H1 (cell line): ENCODE measurements around the gene ZFAND2B. TPM values are rescaled to one million over a fixed set of nuclear protein-coding genes. Genes with fewer than 3 reads are reported as not detected.

Source experiments
- CTCF ChIA-PET: fragments of 300-600 bp; sonication (Branson Sonifier 250); formaldehyde crosslinking; loops from one replicate; lab custom pipeline; 2021; ENCODE audit not compliant: partially characterized antibody; lab: Charles Lee
- POLR2A ChIA-PET: fragments of 300-600 bp; sonication (Branson Sonifier 250); formaldehyde crosslinking; loops from one replicate; lab custom pipeline; 2021; ENCODE audit warnings: inconsistent platforms; ENCODE audit not compliant: partially characterized antibody; lab: Charles Lee
- DNase-seq, 2 experiments: peaks; one replicate each; pipeline versions ENCODE4 v3.0.0 to v3.0.0-alpha.2; 2010 to 2022; ENCODE audit warnings: low spot score in 2 of 2, low read depth in 1 of 2, mixed read lengths in 1 of 2
- FAIRE-seq: peaks from 2 replicates; lab custom pipeline; 2011; peaks lifted over from hg19 to GRCh38; lab: Jason Lieb, UNC
- H2AFZ ChIP-seq: 2 replicates; pipeline ENCODE4 v1.8.1; 2012; ENCODE audit warnings: low read length, inconsistent platforms
- H2AK5ac ChIP-seq: 2 replicates; pipeline ENCODE4 v1.6.1; 2013; ENCODE audit warnings: low read depth, low read length
- H2BK120ac ChIP-seq: replicated peaks from 2 replicates; pipeline ENCODE3; 2013; ENCODE audit warnings: low read depth, low read length, inconsistent platforms
- H2BK12ac ChIP-seq: 2 replicates; pipeline ENCODE4 v1.6.1; 2013; ENCODE audit warnings: low read depth, low read length
- H2BK15ac ChIP-seq: 2 replicates; pipeline ENCODE4 v1.6.1; 2013; ENCODE audit warnings: low read length
- H2BK20ac ChIP-seq: 2 replicates; pipeline ENCODE4 v1.6.1; 2013; ENCODE audit warnings: low read length
- H2BK5ac ChIP-seq: 2 replicates; pipeline ENCODE4 v1.6.1; 2013; ENCODE audit warnings: low read depth, low read length
- H3K14ac ChIP-seq: 2 replicates; pipeline ENCODE4 v1.6.1; 2013; ENCODE audit warnings: inconsistent platforms; ENCODE audit not compliant: insufficient read length
- H3K18ac ChIP-seq: 2 replicates; pipeline ENCODE4 v1.6.1; 2013; ENCODE audit warnings: low read length; ENCODE audit errors: extremely low read depth
- H3K23ac ChIP-seq: 2 replicates; pipeline ENCODE4 v1.6.1; 2013; ENCODE audit warnings: inconsistent platforms; ENCODE audit not compliant: insufficient read length
- H3K23me2 ChIP-seq: 2 replicates; pipeline ENCODE4 v1.6.1; 2013; ENCODE audit warnings: low read depth, low read length
- H3K27ac ChIP-seq: 2 replicates; pipeline ENCODE4 v1.6.1; 2011; ENCODE audit warnings: low read depth, low read length, inconsistent platforms
- H3K27me3 ChIP-seq, 4 experiments: replicated peaks in 1 of 4; 1 replicate in 1 of 4; 2 replicates in 3 of 4; pipeline versions ENCODE4 v1.6.1 to v1.8.1; 2011 to 2013; ENCODE audit warnings: low read length in 3 of 4, mild to moderate bottlenecking in 3 of 4, inconsistent platforms in 2 of 4, mixed read lengths in 2 of 4, moderate library complexity in 1 of 4; ENCODE audit not compliant: control insufficient read depth in 3 of 4, insufficient read depth in 3 of 4; ENCODE audit errors: extremely low read depth in 1 of 4
- H3K36me3 ChIP-seq, 4 experiments: 2 replicates each; pipeline versions ENCODE4 v1.6.1 to v1.8.1; 2011 to 2013; ENCODE audit warnings: mild to moderate bottlenecking in 4 of 4, low read length in 3 of 4, moderate library complexity in 2 of 4, control low read depth in 1 of 4, inconsistent platforms in 1 of 4; ENCODE audit not compliant: insufficient read depth in 4 of 4, control insufficient read depth in 2 of 4
- H3K4ac ChIP-seq: replicated peaks from 2 replicates; pipeline ENCODE3; 2013; ENCODE audit warnings: low read length, low read depth, mixed read lengths, inconsistent platforms; ENCODE audit not compliant: insufficient read length
- H3K4me1 ChIP-seq, 4 experiments: replicated peaks in 1 of 4; 1 replicate in 1 of 4; 2 replicates in 3 of 4; pipeline versions ENCODE4 v1.6.1 to v1.8.1; 2011 to 2013; ENCODE audit warnings: low read length in 3 of 4, inconsistent platforms in 2 of 4, mixed read lengths in 1 of 4; ENCODE audit not compliant: insufficient read depth in 4 of 4, control insufficient read depth in 3 of 4
- H3K4me2 ChIP-seq, 2 experiments: 2 replicates each; pipeline versions ENCODE4 v1.6.1 to v1.8.1; 2011 to 2013; ENCODE audit warnings: low read depth in 2 of 2, low read length in 2 of 2, control low read depth in 1 of 2, inconsistent platforms in 1 of 2, mild to moderate bottlenecking in 1 of 2; ENCODE audit not compliant: insufficient read depth in 1 of 2
- H3K4me3 ChIP-seq, 4 experiments: fragments of 200-600, 300-600 bp in 1 of 4; sonication (generic), shearing (Covaris generic), sonication (Bioruptor Twin) in 1 of 4; 2 replicates each; pipeline versions ENCODE4 v1.5.1 to v1.8.1; 2011 to 2016; ENCODE audit warnings: low read length in 4 of 4, low read depth in 3 of 4, control low read depth in 2 of 4, inconsistent platforms in 2 of 4, mild to moderate bottlenecking in 2 of 4, mixed read lengths in 1 of 4, moderate library complexity in 1 of 4; ENCODE audit not compliant: insufficient read depth in 2 of 4; ENCODE audit errors: extremely low read depth in 1 of 4
- H3K56ac ChIP-seq: replicated peaks from 2 replicates; pipeline ENCODE3; 2013; ENCODE audit warnings: low read depth, mild to moderate bottlenecking, mixed read lengths, low read length, inconsistent platforms; ENCODE audit not compliant: insufficient read length
- H3K79me1 ChIP-seq: 2 replicates; pipeline ENCODE4 v1.6.1; 2013; ENCODE audit warnings: low read depth, low read length, control low read depth
- H3K79me2 ChIP-seq, 2 experiments: 2 replicates each; pipeline versions ENCODE4 v1.6.1 to v1.8.1; 2012 to 2013; ENCODE audit warnings: low read length in 2 of 2, mild to moderate bottlenecking in 2 of 2, inconsistent platforms in 1 of 2; ENCODE audit not compliant: insufficient read depth in 2 of 2, control insufficient read depth in 1 of 2
- H3K9ac ChIP-seq, 4 experiments: replicated peaks in 1 of 4; 1 replicate in 1 of 4; 2 replicates in 3 of 4; pipeline versions ENCODE4 v1.6.1 to v1.8.1; 2011 to 2013; ENCODE audit warnings: low read depth in 3 of 4, low read length in 3 of 4, control low read depth in 2 of 4, mild to moderate bottlenecking in 2 of 4, moderate library complexity in 2 of 4, inconsistent platforms in 1 of 4; ENCODE audit errors: extremely low read depth in 1 of 4
- H3K9me3 ChIP-seq, 2 experiments: 2 replicates each; pipeline versions ENCODE4 v1.6.1 to v1.8.1; 2012 to 2013; ENCODE audit warnings: mild to moderate bottlenecking in 2 of 2, moderate library complexity in 2 of 2, control low read depth in 1 of 2, inconsistent platforms in 1 of 2, low read depth in 1 of 2, low read length in 1 of 2, mixed read lengths in 1 of 2; ENCODE audit not compliant: insufficient read depth in 2 of 2
- H4K20me1 ChIP-seq, 2 experiments: replicated peaks in 1 of 2; 2 replicates each; pipeline versions ENCODE3 to v1.8.1; 2011 to 2013; ENCODE audit warnings: inconsistent platforms in 2 of 2, low read length in 2 of 2, mild to moderate bottlenecking in 1 of 2; ENCODE audit not compliant: insufficient read depth in 2 of 2, control insufficient read depth in 1 of 2
- H4K5ac ChIP-seq: 2 replicates; pipeline ENCODE4 v1.6.1; 2013; ENCODE audit warnings: low read length, low read depth, mixed read lengths, inconsistent platforms; ENCODE audit not compliant: insufficient read length
- H4K8ac ChIP-seq: 2 replicates; pipeline ENCODE4 v1.8.0; 2013; ENCODE audit warnings: mild to moderate bottlenecking, moderate library complexity, low read length, inconsistent platforms; ENCODE audit not compliant: insufficient read depth; ENCODE audit errors: extremely low read depth
- H4K91ac ChIP-seq: replicated peaks from 2 replicates; pipeline ENCODE3; 2013; ENCODE audit warnings: low read length, mixed read lengths, inconsistent platforms; ENCODE audit not compliant: insufficient read length
- CREB1 ChIP-seq: IDR thresholded peaks from 2 replicates; pipeline ENCODE4 v1.6.1; 2012; ENCODE audit warnings: inconsistent platforms
- JUND ChIP-seq: IDR thresholded peaks from 2 replicates; pipeline ENCODE4 v1.6.1; 2011; ENCODE audit warnings: mild to moderate bottlenecking, improper control_type of control experiment, low read length
- SIRT6 ChIP-seq: IDR thresholded peaks from one replicate; pipeline ENCODE4 v1.7.1; 2012; ENCODE audit warnings: low read length, inconsistent platforms
- TAF1 ChIP-seq: IDR thresholded peaks from 2 replicates; pipeline ENCODE4 v1.6.1; 2011; ENCODE audit warnings: mild to moderate bottlenecking, low read depth, low read length
- WGBS, 2 experiments: shearing (Covaris generic) in 1 of 2; methylation state at CpG; one replicate each; pipeline versions ENCODE4 v1.1.6 to v1.1.7; 2013 to 2015; ENCODE audit warnings: low lambda C conversion rate in 2 of 2, mixed read lengths in 2 of 2, inconsistent platforms in 1 of 2, low coverage in 1 of 2, missing lambda C conversion rate in 1 of 2; ENCODE audit not compliant: insufficient replicate concordance in 2 of 2, insufficient coverage in 1 of 2, insufficient read length in 1 of 2; ENCODE audit errors: extremely low coverage in 1 of 2, missing lambda C conversion rate in 1 of 2; 5-methylcytosine and 5-hydroxymethylcytosine counted together
- long read RNA-seq, 2 experiments: library from RNA in 1 of 2; library from capped mRNA in 1 of 2; stranded (forward); transcript quantifications; one replicate each; pipeline ENCODE4 v2.0.0, GENCODE V29; 2021; ENCODE audit warnings: inconsistent platforms in 1 of 2
- polyA minus RNA-seq, 3 experiments: library from RNA; depleted of rRNA, polyadenylated mRNA; stranded (reverse); fragments of >200 nt; gene quantifications; 1 replicate in 2 of 3; 2 replicates in 1 of 3; pipeline ENCODE4 v1.2.3, GENCODE V29; 2011
- polyA plus RNA-seq, 7 experiments: library from polyadenylated mRNA; depleted of rRNA in 3 of 7; stranded (reverse) in 5 of 7; unstranded in 2 of 7; fragments of >200 nt in 5 of 7; fragments of 200-250 nt in 2 of 7; gene quantifications; 1 replicate in 5 of 7; 2 replicates in 1 of 7; 4 replicates in 1 of 7; pipeline versions ENCODE4 v1.2.1 to v1.2.3, GENCODE V29; 2011 to 2013; ENCODE audit warnings: missing spikeins in 2 of 7, mixed read lengths in 2 of 7
- total RNA-seq: library from RNA; stranded (reverse); fragmentation: NEBNext Ultra II Directional; extraction: Animal tissue kit (Norgen Biotek cat#: 25700); gene quantifications from 2 replicates; pipeline ENCODE4 v1.2.1, GENCODE V29; 2021

Gene ZFAND2B, protein sequence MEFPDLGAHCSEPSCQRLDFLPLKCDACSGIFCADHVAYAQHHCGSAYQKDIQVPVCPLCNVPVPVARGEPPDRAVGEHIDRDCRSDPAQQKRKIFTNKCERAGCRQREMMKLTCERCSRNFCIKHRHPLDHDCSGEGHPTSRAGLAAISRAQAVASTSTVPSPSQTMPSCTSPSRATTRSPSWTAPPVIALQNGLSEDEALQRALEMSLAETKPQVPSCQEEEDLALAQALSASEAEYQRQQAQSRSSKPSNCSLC
- total RNA-seq (16.0 and 16.6 TPM in 2 replicates), polyA plus RNA-seq (2011; rRNA removed) (17.9 and 20.2 TPM in 2 replicates), polyA minus RNA-seq (2011; rRNA and poly(A)+ RNA removed) (13.1 and 17.2 TPM in 2 replicates)
- polyA plus RNA-seq (2011; cell fraction: cytosol; rRNA removed), result 18.0 TPM
- 33.8 TPM for polyA plus RNA-seq (2011; cell fraction: nucleus; rRNA removed)
- 7.8 to 14.5 TPM (median 12.7 TPM) in 4 replicates for polyA plus RNA-seq (2012, experiment 1 of 2)
- 15.2 TPM for polyA plus RNA-seq (2012, experiment 2 of 2)
- 12.0 TPM for polyA plus RNA-seq (2013, experiment 1 of 2)
- 11.6 TPM for polyA plus RNA-seq (2013, experiment 2 of 2)
- polyA minus RNA-seq (2011; cell fraction: cytosol; rRNA and poly(A)+ RNA removed), result 6.4 TPM
- polyA minus RNA-seq (2011; cell fraction: nucleus; rRNA and poly(A)+ RNA removed), result 10.4 TPM
- long read RNA-seq, experiment 1, partial matches to known transcripts, result 1 of 8 reads
- long read RNA-seq, experiment 1, other reads (novel, unspliced or antisense), result 0 of 8 reads
- long read RNA-seq, experiment 2, transcript ZFAND2B-212 (10 exons, 1,199 nt), result major isoform, 5 of 9 reads
- long read RNA-seq, experiment 2, partial matches to known transcripts, result 1 of 9 reads
- long read RNA-seq, experiment 2, other reads (novel, unspliced or antisense), result 0 of 9 reads

DNA sequence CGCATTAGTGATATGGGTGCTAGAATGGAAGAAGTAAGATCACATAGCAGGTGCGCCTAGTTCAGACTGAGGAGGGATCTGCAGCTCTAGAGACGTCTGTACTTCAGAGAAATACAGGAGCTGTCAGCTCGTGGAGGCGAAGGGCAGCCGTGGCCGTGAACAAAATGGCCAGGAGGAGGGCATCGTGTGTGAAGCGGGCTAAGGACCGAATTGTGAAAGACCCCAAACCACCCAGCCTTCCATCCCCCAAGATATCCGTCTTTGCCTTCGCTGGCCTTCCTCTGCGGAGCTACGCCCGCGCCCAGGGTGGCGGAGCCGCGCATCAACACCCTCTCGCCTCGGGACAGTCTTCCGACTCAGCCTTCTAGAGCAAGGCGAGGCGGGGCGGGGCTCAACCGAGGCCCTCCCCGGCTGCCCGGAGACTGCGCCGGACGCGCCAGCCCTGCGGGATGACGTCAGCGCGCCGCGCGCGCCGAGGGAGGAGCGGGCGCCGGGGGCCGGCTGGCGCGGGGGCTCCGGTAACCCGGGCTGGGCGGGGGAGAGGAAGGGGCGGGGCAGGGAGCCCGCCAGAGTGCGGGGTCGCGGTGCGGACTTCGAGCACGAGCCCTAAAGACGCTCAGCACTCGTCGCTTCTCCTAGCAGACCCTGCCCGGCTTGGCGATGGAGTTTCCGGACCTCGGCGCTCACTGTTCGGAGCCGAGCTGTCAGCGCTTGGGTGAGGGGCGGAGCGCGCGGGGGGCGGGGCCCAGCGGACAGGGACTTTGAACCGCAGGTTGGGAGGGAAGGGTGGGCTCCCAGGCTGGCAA is at the start of gene ZFAND2B:
TSS of gene ZFAND2B (plus strand) at position 455 of the 806 bp plus-strand sequence. CDS start at position 661, 206 bp downstream.
- Histone ChIP-seq H3K56ac (no peak within 1 kb of the TSS), H3K4ac (peak within 1 kb of the TSS; percentile 0), H2BK15ac (0 out of 2 replicates have a peak within 1 kb of the TSS, but pooled peaks have one; percentile 53), H3K9me3 (no peaks in the 10 kb centered on the region; a peak in 1 of 4 replicates), H3K27me3 (no peaks in the 10 kb centered on the region), H2AFZ (peak within 1 kb of the TSS; percentile 92), H3K36me3 (peaks cover 0 to 20% (median 8%) of the 10 kb centered on the region in 4 experiments; a peak in 5 of 8 replicates), H3K27ac (peak within 1 kb of the TSS; percentile 28), H3K79me1 (no peaks in the 10 kb centered on the region), H3K23me2 (peaks cover 10% of the 10 kb centered on the region), H4K20me1 (peaks cover 0 to 2% of the 10 kb centered on the region in 2 experiments), H4K91ac (no peak within 1 kb of the TSS), H3K4me3 (peak within 1 kb of the TSS; percentile 70 to 80 (median 73)), H3K4me2 (peak within 1 kb of the TSS; percentile 94 to 100), H3K4me1 (peaks cover 0 to 6% (median 3%) of the 10 kb centered on the region in 4 experiments; a peak in 5 of 7 replicates), H4K8ac (peak within 1 kb of the TSS; percentile 81), H2BK5ac (peak within 1 kb of the TSS; percentile 82; the same call in 1 of the 2 replicates), H3K23ac (no peak within 1 kb of the TSS), H2BK12ac (peak within 1 kb of the TSS; percentile 39; the same call in 1 of the 2 replicates), H3K9ac (peak within 1 kb of the TSS in 3 of 4 experiments; percentile 58 to 84 (median 63); a peak in 6 of 7 replicates), H2BK120ac (no peak within 1 kb of the TSS), H2AK5ac (peak within 1 kb of the TSS; percentile 71; the same call in 1 of the 2 replicates), H3K18ac (peak within 1 kb of the TSS; percentile 93), H3K79me2 (no peaks in the 10 kb centered on the region), H2BK20ac (no peak within 1 kb of the TSS; the same call in 1 of the 2 replicates), H4K5ac (peak within 1 kb of the TSS; percentile 87), H3K14ac (no peak within 1 kb of the TSS)
- DNase-seq, result peak; percentile 78 to 96
- ChIA-PET CTCF (interaction anchor here (0.6 to 2.4 kb wide), 19 partner anchors 25 to 308 kb away, joined by 3 to 8 read pairs (median 3); partner anchors contain the start of genes CNPPD1 and TUBA4B), POLR2A (interaction anchor here (0.8 to 6.1 kb wide), 17 partner anchors 10 to 548 kb away, joined by 3 to 101 read pairs (median 4); partner anchors contain the start of genes ABCB6, ANKZF1, ATG9A and BCS1L)
- WGBS, 2 experiments, result 2% methylated on average over 33 of the region's 76 CpGs; no CpG with 5 or more reads in 1 of the 2 experiments
- no peak for FAIRE-seq
- TF ChIP-seq SIRT6 (no peak), JUND (peak; percentile 74), TAF1 (peak; percentile 88), CREB1 (peak; percentile 87)
